ENCODE results near the gene ENSA. TPM values are rescaled to one million over a fixed set of nuclear protein-coding genes. Genes with fewer than 3 reads are reported as not detected.
"Not testable (repeated sequence)": the region's sequence is repeated elsewhere in the genome, so short reads cannot be mapped to it uniquely, and the experiment has no call there.

Gene ENSA
- total RNA-seq (2014; rRNA removed; shearing (Covaris generic)): 89.3 and 91.6 TPM in 2 replicates

DNA sequence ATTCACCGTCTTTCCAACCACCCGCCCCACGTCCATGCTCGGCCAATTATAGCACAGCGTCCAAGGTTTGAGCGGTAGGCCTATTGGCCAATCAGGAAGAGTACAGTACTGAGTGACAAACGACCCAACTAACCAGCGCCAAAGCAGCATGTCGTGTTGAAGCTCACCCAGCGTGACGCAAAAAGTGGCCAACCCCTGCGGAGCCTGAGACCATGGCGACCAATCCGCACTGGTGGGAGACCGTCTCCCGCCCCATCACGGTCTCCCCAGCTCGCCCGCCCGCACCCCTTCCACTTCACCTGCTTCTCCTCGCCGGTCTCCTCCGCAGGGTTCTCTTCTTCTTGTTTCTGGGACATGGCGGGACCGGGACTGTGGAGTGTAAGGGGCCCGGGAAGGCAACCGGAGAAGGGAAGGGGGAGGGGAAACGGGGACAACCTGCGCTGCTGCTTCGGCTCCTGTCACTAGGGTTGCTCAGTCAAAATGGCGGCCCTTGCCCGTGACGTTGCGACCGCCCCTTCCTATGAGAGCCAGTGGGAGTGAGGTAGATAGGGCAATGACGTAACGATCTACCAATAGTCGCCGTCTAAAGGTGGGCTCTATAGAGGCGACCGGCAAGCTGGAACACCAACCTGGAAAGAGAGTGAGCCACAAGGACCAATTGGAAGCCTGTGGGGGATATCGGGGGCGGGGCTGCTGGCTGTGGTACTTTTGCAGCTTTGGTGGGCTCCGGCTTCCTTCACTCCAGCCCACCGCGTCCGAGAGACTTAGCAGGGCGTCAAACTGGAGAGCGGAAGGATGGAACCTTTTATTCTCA lies at the start of gene ENSA:
ENSA (minus strand) TSS at position 498 of the 814 bp plus-strand sequence; CDS start at position 356, 142 bp downstream.
- H3K27ac ChIP-seq: peak within 1 kb of the TSS; percentile 78
- H3K36me3 ChIP-seq: peaks cover 15% of the 10 kb centered on the region
- H3K4me1 ChIP-seq: no peaks in the 10 kb centered on the region; the same call in 1 of the 2 replicates
- H3K27me3 ChIP-seq: no peaks in the 10 kb centered on the region
- peak within 1 kb of the TSS; percentile 73 for H3K4me3 ChIP-seq
- DNase-seq: peak; percentile 97 to 99
- no peaks in the 10 kb centered on the region for H3K9me3 ChIP-seq (replicated peaks)

DNA sequence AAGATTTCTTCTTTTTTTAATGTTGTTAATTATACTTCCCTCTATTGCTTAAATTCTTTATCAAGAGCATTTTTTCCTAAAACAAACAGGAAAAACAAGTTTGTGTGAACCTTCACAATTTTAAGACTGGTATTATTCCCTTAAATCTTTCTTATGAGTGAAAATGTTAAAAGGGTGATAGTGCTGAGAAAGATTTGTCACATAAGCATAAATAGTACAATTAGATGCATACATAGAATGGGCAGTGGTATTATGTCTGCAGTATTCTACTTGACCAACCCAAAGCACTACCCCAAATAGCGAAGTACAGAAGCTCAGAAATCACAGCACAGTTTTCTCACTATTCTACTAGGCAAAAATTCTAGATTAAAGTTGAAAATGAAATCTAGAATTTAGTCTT lies 49.6 kb upstream of the ENSA start:
- Histone ChIP-seq H3K36me3 (no peaks in the 10 kb centered on the region; the same call in 1 of the 2 replicates), H3K9me3 (replicated peaks) (no peaks in the 10 kb centered on the region), H3K27ac (no peak overlapping the region), H3K4me3 (no peak overlapping the region), H3K4me1 (no peaks in the 10 kb centered on the region), H3K27me3 (no peaks in the 10 kb centered on the region)
- DNase-seq: no peak

GRCh38 chr1:150674881-150675280 lies 45.5 kb upstream of the ENSA start:
- no peak overlapping the region for H3K4me3 ChIP-seq
- H3K27me3 ChIP-seq: no peaks in the 10 kb centered on the region
- H3K36me3 ChIP-seq: no peaks in the 10 kb centered on the region
- no peaks in the 10 kb centered on the region for H3K9me3 ChIP-seq (replicated peaks)
- no peaks in the 10 kb centered on the region for H3K4me1 ChIP-seq
- no peak overlapping the region for H3K27ac ChIP-seq
- DNase-seq: no peak

DNA sequence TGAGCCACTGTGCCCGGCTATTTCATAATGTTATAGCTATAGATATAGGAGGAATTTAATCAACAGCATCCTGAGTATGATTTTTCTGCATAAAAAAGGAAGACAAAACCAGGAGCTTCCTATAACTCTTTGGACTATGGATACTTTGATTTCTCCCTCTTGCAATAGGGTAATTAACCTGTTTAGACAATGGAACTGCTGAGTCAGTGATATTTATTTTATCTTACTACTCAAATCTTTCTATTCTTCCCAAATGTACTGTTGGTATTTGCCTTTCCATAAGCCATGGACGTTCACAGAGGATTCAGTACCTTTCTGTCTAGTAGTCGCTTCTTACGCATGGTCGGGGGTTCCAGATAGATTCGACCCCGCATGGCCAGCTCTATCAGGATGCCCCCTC lies 33.9 kb upstream of the ENSA start:
- H3K36me3 ChIP-seq: peaks cover 10% of the 10 kb centered on the region
- H3K27ac ChIP-seq: no peak overlapping the region
- no peak for DNase-seq
- no peaks in the 10 kb centered on the region for H3K27me3 ChIP-seq
- no peaks in the 10 kb centered on the region for H3K9me3 ChIP-seq (replicated peaks)
- H3K4me3 ChIP-seq: no peak overlapping the region
- no peaks in the 10 kb centered on the region for H3K4me1 ChIP-seq

GRCh38 chr1:150662811-150663210 lies 33.4 kb upstream of the ENSA start:
- Histone ChIP-seq H3K4me1 (no peaks in the 10 kb centered on the region), H3K27ac (no peak overlapping the region), H3K27me3 (no peaks in the 10 kb centered on the region), H3K4me3 (no peak overlapping the region), H3K36me3 (peaks cover 10% of the 10 kb centered on the region), H3K9me3 (replicated peaks) (no peaks in the 10 kb centered on the region)
- no peak for DNase-seq

- Histone ChIP-seq H3K27me3 (no peaks in the 10 kb centered on the region), H3K36me3 (peaks cover 10% of the 10 kb centered on the region), H3K4me3 (no peak overlapping the region), H3K4me1 (no peaks in the 10 kb centered on the region), H3K27ac (no peak overlapping the region), H3K9me3 (replicated peaks) (no peaks in the 10 kb centered on the region)
- no peak for DNase-seq
Measured at GRCh38 chr1:150661156-150661555, 31.7 kb upstream of the ENSA start.

DNA sequence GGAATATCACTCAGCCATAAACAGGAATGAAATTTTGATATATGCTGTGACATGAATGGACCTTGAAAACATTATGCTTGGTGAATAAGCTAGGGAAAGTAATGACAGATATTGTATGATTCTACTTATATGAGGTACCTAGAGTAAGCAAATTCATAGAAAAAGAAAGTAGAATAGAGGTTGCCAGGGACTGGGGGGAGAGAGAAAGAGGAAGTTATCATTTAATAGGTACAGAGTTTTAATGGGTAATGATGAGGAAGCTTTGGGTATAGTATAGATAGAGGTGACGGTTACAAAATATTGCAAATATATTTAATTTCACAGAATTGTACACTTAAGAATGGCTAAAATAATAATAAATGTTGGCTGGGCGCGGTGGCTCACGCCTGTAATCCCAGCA lies 31.2 kb upstream of the ENSA start:
- no peaks in the 10 kb centered on the region for H3K27me3 ChIP-seq
- H3K27ac ChIP-seq: no peak overlapping the region
- H3K4me1 ChIP-seq: no peaks in the 10 kb centered on the region
- H3K9me3 ChIP-seq (replicated peaks): no peaks in the 10 kb centered on the region
- H3K4me3 ChIP-seq: no peak overlapping the region
- H3K36me3 ChIP-seq: peaks cover 10% of the 10 kb centered on the region
- DNase-seq: no peak

- H3K27me3 ChIP-seq; H3K4me3 ChIP-seq; H3K4me1 ChIP-seq; DNase-seq; H3K9me3 ChIP-seq (replicated peaks); H3K27ac ChIP-seq: not testable (repeated sequence)
- peaks cover 10% of the 10 kb centered on the region for H3K36me3 ChIP-seq
Measured at GRCh38 chr1:150657064-150657463, 27.7 kb upstream of the ENSA start.

GRCh38 chr1:150654635-150655034 lies 25.2 kb upstream of the ENSA start:
- DNase-seq; H3K9me3 ChIP-seq (replicated peaks); H3K27me3 ChIP-seq; H3K4me1 ChIP-seq; H3K36me3 ChIP-seq; H3K27ac ChIP-seq; H3K4me3 ChIP-seq: not testable (repeated sequence)

DNA sequence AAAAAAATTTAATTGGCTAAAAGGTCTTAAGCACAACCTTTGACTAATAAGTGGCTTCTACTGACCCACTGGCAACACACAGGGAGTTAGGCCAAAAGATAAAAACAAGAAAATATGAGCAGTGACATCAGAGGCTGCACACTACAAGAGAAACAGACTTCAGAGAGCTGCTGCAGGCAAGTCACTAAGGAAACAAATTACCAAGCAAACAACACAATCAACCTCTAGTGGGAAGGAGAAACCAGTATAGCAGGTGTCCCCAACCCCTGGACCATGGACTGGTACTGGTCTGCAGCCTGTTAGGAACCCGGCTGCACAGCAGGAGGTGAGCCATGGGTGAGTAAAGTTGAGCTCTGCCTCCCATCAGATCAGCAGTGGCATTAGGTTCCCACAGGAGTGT lies 20.8 kb upstream of the ENSA start:
- H3K27ac ChIP-seq: no peak overlapping the region
- H3K36me3 ChIP-seq: 0 out of 2 replicates have a peak, but pooled peaks cover 5% of the 10 kb centered on the region
- H3K4me3 ChIP-seq: no peak overlapping the region
- no peaks in the 10 kb centered on the region for H3K27me3 ChIP-seq
- no peak for DNase-seq
- no peaks in the 10 kb centered on the region for H3K9me3 ChIP-seq (replicated peaks)
- no peaks in the 10 kb centered on the region for H3K4me1 ChIP-seq

DNA sequence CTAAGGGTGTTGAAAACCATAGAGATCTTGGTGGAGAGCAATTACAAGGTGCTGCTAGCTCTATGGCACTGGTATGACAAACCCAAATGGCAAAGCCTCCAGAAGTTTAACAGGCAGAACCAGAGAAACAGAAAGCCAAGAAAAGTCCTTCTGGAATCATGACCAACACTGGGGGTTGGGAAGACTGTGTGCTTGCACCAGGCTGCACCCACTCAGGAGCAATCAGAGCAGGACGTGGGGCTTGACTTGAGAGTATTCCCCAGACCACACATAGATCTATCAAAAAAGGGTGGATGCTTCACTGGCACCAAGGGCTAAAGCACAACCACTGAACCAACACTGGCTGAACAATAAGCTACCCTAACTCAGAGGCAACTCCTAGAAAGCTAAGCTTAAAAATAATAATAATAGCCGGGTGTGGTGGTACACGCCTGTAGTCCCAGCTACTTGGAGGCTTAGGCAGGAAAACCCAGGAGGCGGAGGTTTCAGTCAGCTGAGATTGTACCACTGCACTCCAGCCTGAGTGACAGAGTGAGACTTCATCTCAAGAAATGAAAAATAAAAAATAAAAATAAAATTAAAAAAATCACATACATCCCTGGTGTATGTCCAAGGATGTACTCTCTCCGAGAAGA lies 20.1 kb upstream of the ENSA start:
- Histone ChIP-seq H3K4me1 (no peaks in the 10 kb centered on the region), H3K27me3 (no peaks in the 10 kb centered on the region), H3K27ac (no peak overlapping the region), H3K36me3 (0 out of 2 replicates have a peak, but pooled peaks cover 5% of the 10 kb centered on the region), H3K9me3 (replicated peaks) (no peaks in the 10 kb centered on the region), H3K4me3 (no peak overlapping the region)
- no peak for DNase-seq

GRCh38 chr1:150642296-150642695 lies 12.9 kb upstream of the ENSA start:
- H3K4me1 ChIP-seq: no peaks in the 10 kb centered on the region
- H3K4me3 ChIP-seq: no peak overlapping the region
- 0 out of 2 replicates have a peak, but pooled peaks cover 5% of the 10 kb centered on the region for H3K36me3 ChIP-seq
- H3K27ac ChIP-seq: no peak overlapping the region
- no peaks in the 10 kb centered on the region for H3K27me3 ChIP-seq
- H3K9me3 ChIP-seq (replicated peaks): no peaks in the 10 kb centered on the region
- no peak for DNase-seq

GRCh38 chr1:150641126-150641815 lies 11.9 kb upstream of the ENSA start:
- H3K4me1 ChIP-seq; H3K36me3 ChIP-seq; H3K27me3 ChIP-seq; H3K4me3 ChIP-seq; H3K9me3 ChIP-seq (replicated peaks); H3K27ac ChIP-seq; DNase-seq: not testable (repeated sequence)

GRCh38 chr1:150638430-150638829 lies 9.0 kb upstream of the ENSA start:
- not testable (repeated sequence) for DNase-seq; H3K36me3 ChIP-seq; H3K27ac ChIP-seq; H3K4me1 ChIP-seq; H3K9me3 ChIP-seq (replicated peaks); H3K4me3 ChIP-seq; H3K27me3 ChIP-seq
